ENCODE results near the gene FAF1.

DNA sequence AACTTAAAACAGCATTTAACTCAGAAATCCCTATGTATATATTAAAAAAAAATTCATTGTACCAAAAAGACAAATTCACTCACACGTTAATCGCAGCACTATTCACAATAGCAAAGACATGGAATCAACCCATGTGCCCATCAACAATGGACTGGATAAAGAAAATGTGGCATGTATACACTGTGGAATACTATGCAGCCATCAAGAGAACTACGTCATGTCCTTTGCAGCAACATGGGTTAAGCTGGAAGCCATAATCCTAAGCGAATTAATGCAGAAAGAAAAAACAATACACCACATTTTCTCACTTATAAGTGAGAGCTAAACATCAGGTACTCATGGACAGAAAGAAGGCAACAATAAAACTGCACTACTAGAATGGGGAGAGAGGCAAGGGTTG lies 99.4 kb downstream of the FAF1 start:
- TF ChIP-seq POLR2A (IDR thresholded peaks at IDR 0.05): no peak
- TF ChIP-seq, protein P1, sequence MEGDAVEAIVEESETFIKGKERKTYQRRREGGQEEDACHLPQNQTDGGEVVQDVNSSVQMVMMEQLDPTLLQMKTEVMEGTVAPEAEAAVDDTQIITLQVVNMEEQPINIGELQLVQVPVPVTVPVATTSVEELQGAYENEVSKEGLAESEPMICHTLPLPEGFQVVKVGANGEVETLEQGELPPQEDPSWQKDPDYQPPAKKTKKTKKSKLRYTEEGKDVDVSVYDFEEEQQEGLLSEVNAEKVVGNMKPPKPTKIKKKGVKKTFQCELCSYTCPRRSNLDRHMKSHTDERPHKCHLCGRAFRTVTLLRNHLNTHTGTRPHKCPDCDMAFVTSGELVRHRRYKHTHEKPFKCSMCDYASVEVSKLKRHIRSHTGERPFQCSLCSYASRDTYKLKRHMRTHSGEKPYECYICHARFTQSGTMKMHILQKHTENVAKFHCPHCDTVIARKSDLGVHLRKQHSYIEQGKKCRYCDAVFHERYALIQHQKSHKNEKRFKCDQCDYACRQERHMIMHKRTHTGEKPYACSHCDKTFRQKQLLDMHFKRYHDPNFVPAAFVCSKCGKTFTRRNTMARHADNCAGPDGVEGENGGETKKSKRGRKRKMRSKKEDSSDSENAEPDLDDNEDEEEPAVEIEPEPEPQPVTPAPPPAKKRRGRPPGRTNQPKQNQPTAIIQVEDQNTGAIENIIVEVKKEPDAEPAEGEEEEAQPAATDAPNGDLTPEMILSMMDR (IDR thresholded peaks at IDR 0.05): no peak
